Thoracic aorta (tissue), 2 donors: ENCODE results near the gene RIN2. TPM values are rescaled to one million over a fixed set of nuclear protein-coding genes. Genes with fewer than 3 reads are reported as not detected.

Source experiments
- ATAC-seq: fragments of 150-250 bp; one replicate; pipeline ENCODE4 v1.8.0; 2017; ENCODE audit warnings: low read depth; ENCODE audit not compliant: insufficient number of reproducible peaks, low FRiP score
- DNase-seq: peaks from one replicate; pipeline ENCODE4 v3.0.0-alpha.2; 2020; ENCODE audit warnings: low spot score
- H3K27ac ChIP-seq, 2 donors: fragments of 200-600 bp; sonication (generic); 1 replicate in 1 of 2; 2 replicates in 1 of 2; pipeline ENCODE4 v1.5.1; 2016; ENCODE audit warnings: mild to moderate bottlenecking in 2 of 2, moderate library complexity in 2 of 2
- H3K27me3 ChIP-seq: fragments of 200-600 bp; sonication (generic); replicated peaks from 2 replicates; pipeline ENCODE4 v1.6.0; 2016; ENCODE audit warnings: mild to moderate bottlenecking; ENCODE audit not compliant: insufficient read depth
- H3K36me3 ChIP-seq: fragments of 200-600 bp; sonication (generic); one replicate; pipeline ENCODE4 v1.5.1; 2016
- H3K4me1 ChIP-seq, 2 donors: fragments of 200-600 bp; sonication (generic); 1 replicate in 1 of 2; 2 replicates in 1 of 2; pipeline versions ENCODE4 v1.5.1 to v1.6.0; 2016; ENCODE audit warnings: low read depth in 2 of 2, mild to moderate bottlenecking in 1 of 2; ENCODE audit not compliant: control insufficient read depth in 1 of 2
- H3K4me3 ChIP-seq: fragments of 200-600 bp; sonication (generic); 2 replicates; pipeline ENCODE4 v1.5.1; 2016; ENCODE audit warnings: mild to moderate bottlenecking
- H3K9me3 ChIP-seq: fragments of 200-600 bp; sonication (generic); 2 replicates; pipeline ENCODE4 v1.5.1; 2016
- total RNA-seq, 2 donors: library from RNA; depleted of rRNA; stranded (reverse); fragments of >200 nt; gene quantifications; one replicate each; pipeline versions ENCODE4 v1.1.0 to v1.2.3, GENCODE V29; 2016
- TF ChIP-seq, protein P1 (sequence below): fragments of 200-600 bp; sonication (generic); IDR thresholded peaks from one replicate; pipeline ENCODE4 v1.5.1; 2019; ENCODE audit warnings: antibody characterized with exemption

RIN2 gene
- total RNA-seq, 2 donors from 2014 or later, result 60.9 to 121 TPM

GRCh38 chr20:19712721-19713260 is 45.3 kb upstream of the RIN2 start:
- peaks cover 0 to 10% of the 10 kb centered on the region in 2 donors for H3K4me1 ChIP-seq
- no peak overlapping the region for H3K4me3 ChIP-seq
- no peak for DNase-seq
- ATAC-seq, result no peak
- no peaks in the 10 kb centered on the region for H3K9me3 ChIP-seq
- no peaks in the 10 kb centered on the region for H3K27me3 ChIP-seq
- H3K27ac ChIP-seq, result no peak overlapping the region
- TF ChIP-seq, protein P1, sequence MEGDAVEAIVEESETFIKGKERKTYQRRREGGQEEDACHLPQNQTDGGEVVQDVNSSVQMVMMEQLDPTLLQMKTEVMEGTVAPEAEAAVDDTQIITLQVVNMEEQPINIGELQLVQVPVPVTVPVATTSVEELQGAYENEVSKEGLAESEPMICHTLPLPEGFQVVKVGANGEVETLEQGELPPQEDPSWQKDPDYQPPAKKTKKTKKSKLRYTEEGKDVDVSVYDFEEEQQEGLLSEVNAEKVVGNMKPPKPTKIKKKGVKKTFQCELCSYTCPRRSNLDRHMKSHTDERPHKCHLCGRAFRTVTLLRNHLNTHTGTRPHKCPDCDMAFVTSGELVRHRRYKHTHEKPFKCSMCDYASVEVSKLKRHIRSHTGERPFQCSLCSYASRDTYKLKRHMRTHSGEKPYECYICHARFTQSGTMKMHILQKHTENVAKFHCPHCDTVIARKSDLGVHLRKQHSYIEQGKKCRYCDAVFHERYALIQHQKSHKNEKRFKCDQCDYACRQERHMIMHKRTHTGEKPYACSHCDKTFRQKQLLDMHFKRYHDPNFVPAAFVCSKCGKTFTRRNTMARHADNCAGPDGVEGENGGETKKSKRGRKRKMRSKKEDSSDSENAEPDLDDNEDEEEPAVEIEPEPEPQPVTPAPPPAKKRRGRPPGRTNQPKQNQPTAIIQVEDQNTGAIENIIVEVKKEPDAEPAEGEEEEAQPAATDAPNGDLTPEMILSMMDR, result no peak
- no peaks in the 10 kb centered on the region for H3K36me3 ChIP-seq

- H3K27ac ChIP-seq, result no peak overlapping the region
- no peaks in the 10 kb centered on the region for H3K27me3 ChIP-seq
- ATAC-seq, result no peak
- no peak overlapping the region for H3K4me3 ChIP-seq
- no peaks in the 10 kb centered on the region for H3K36me3 ChIP-seq
- TF ChIP-seq, protein P1, result no peak
- no peak for DNase-seq
- H3K9me3 ChIP-seq, result no peaks in the 10 kb centered on the region
- H3K4me1 ChIP-seq, result peaks cover 0 to 10% of the 10 kb centered on the region in 2 donors
These were observed 44.1 kb upstream of the RIN2 start for GRCh38 chr20:19713822-19714578.

DNA sequence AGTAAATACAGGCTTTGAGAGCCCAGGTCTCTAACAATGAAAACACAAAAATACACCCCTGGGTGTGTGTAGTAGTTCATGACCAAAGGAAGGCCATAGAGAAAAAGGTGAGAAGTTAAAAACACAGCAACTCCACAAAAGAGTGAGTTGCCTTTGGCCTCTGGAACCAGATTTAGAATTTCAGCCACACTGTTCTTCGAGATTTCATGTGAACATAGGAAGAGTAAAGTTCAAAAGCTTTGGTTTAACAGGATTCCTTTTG is 43.5 kb upstream of the RIN2 start:
- H3K36me3 ChIP-seq, result no peaks in the 10 kb centered on the region
- TF ChIP-seq, protein P1, result no peak
- no peak overlapping the region for H3K27ac ChIP-seq
- no peak for DNase-seq
- ATAC-seq, result no peak
- no peaks in the 10 kb centered on the region for H3K9me3 ChIP-seq
- peaks cover 0 to 10% of the 10 kb centered on the region in 2 donors for H3K4me1 ChIP-seq
- no peaks in the 10 kb centered on the region for H3K27me3 ChIP-seq
- H3K4me3 ChIP-seq, result no peak overlapping the region

GRCh38 chr20:19715986-19716385 is 42.1 kb upstream of the RIN2 start:
- TF ChIP-seq, protein P1, result no peak
- H3K4me3 ChIP-seq, result no peak overlapping the region
- no peaks in the 10 kb centered on the region for H3K36me3 ChIP-seq
- no peaks in the 10 kb centered on the region for H3K4me1 ChIP-seq
- DNase-seq, result no peak
- no peaks in the 10 kb centered on the region for H3K9me3 ChIP-seq
- H3K27ac ChIP-seq, result no peak overlapping the region
- no peaks in the 10 kb centered on the region for H3K27me3 ChIP-seq
- ATAC-seq, result no peak

- H3K27me3 ChIP-seq, result no peaks in the 10 kb centered on the region
- no peaks in the 10 kb centered on the region for H3K9me3 ChIP-seq
- H3K27ac ChIP-seq, result no peak overlapping the region
- TF ChIP-seq, protein P1, result no peak
- H3K4me3 ChIP-seq, result no peak overlapping the region
- DNase-seq, result no peak
- H3K36me3 ChIP-seq, result no peaks in the 10 kb centered on the region
- no peaks in the 10 kb centered on the region for H3K4me1 ChIP-seq
- no peak for ATAC-seq
These were observed 39.2 kb upstream of the RIN2 start for GRCh38 chr20:19718880-19719279.
